Smooth muscle cell (in vitro differentiated cells): Measurements from ENCODE around the gene AOC3. TPM values are rescaled to one million over a fixed set of nuclear protein-coding genes. Genes with fewer than 3 reads are reported as not detected.
A peak's percentile ranks its signal among the peaks of the same experiment; 100 is the strongest.

Experiments
- DNase-seq: peaks from one replicate; lab custom pipeline; 2025; ENCODE audit not compliant: unreplicated experiment; lab: John Stamatoyannopoulos, UW
- H2AFZ ChIP-seq: fragments of 200-600 bp; sonication (generic); 2 replicates; pipeline ENCODE4 v1.6.0; 2016; ENCODE audit warnings: antibody characterized with exemption, low read depth, mild to moderate bottlenecking
- H3F3A ChIP-seq: fragments of 200-600 bp; sonication (generic); 2 replicates; pipeline ENCODE4 v1.6.0; 2017; ENCODE audit warnings: antibody characterized with exemption, low read depth
- H3K27ac ChIP-seq: fragments of 200-600 bp; sonication (generic); 2 replicates; pipeline ENCODE4 v1.5.1; 2016; ENCODE audit warnings: low read depth, mild to moderate bottlenecking
- H3K27me3 ChIP-seq: fragments of 200-600 bp; sonication (generic); 2 replicates; pipeline ENCODE4 v1.6.1; 2016; ENCODE audit warnings: low read depth, mild to moderate bottlenecking
- H3K36me3 ChIP-seq: fragments of 200-600 bp; sonication (generic); 2 replicates; pipeline ENCODE4 v1.5.1; 2016; ENCODE audit warnings: low read depth
- H3K4me1 ChIP-seq: fragments of 200-600 bp; sonication (generic); 2 replicates; pipeline ENCODE4 v1.5.1; 2016; ENCODE audit warnings: low read depth
- H3K4me2 ChIP-seq: fragments of 200-600 bp; sonication (generic); 2 replicates; pipeline ENCODE4 v1.6.0; 2016; ENCODE audit warnings: mild to moderate bottlenecking
- H3K4me3 ChIP-seq: fragments of 200-600 bp; sonication (generic); 2 replicates; pipeline ENCODE4 v1.5.1; 2016; ENCODE audit warnings: mild to moderate bottlenecking
- H3K79me2 ChIP-seq: fragments of 200-600 bp; sonication (generic); 2 replicates; pipeline ENCODE4 v1.6.0; 2016; ENCODE audit warnings: low read depth, mild to moderate bottlenecking
- H3K9ac ChIP-seq: fragments of 200-600 bp; sonication (generic); 2 replicates; pipeline ENCODE4 v1.6.0; 2016; ENCODE audit warnings: low read depth
- H3K9me3 ChIP-seq: fragments of 200-600 bp; sonication (generic); replicated peaks from 2 replicates; pipeline ENCODE4 v1.5.1; 2016; ENCODE audit warnings: low read depth
- H4K20me1 ChIP-seq: fragments of 200-600 bp; sonication (generic); 2 replicates; pipeline ENCODE4 v1.6.0; 2016; ENCODE audit warnings: low read depth
- WGBS: methylation state at CpG from one replicate; pipeline ENCODE4 v1.1.7; 2016; ENCODE audit warnings: low lambda C conversion rate; 5-methylcytosine and 5-hydroxymethylcytosine counted together
- polyA plus RNA-seq: library from polyadenylated mRNA; unstranded; fragments of >200 nt; fragmentation: Nextera tagmentation; extraction: Ambion mirVana; gene quantifications from 2 replicates; pipeline ENCODE4 v1.2.1, GENCODE V29; 2016
- total RNA-seq: library from RNA; depleted of rRNA; stranded (reverse); fragments of >200 nt; gene quantifications from 2 replicates; pipeline ENCODE4 v1.2.3, GENCODE V29; 2014
- TF ChIP-seq, protein P1 (sequence below): fragments of 200-600 bp; sonication (generic); IDR thresholded peaks from 2 replicates; pipeline ENCODE4 v1.5.1; 2017; ENCODE audit warnings: borderline replicate concordance, mild to moderate bottlenecking, antibody characterized with exemption; ENCODE audit not compliant: insufficient read depth, poor library complexity, severe bottlenecking

The AOC3 gene
- total and polyA plus RNA-seq, 2 experiments from 2014 or later, result 0.65 to 0.90 TPM

DNA sequence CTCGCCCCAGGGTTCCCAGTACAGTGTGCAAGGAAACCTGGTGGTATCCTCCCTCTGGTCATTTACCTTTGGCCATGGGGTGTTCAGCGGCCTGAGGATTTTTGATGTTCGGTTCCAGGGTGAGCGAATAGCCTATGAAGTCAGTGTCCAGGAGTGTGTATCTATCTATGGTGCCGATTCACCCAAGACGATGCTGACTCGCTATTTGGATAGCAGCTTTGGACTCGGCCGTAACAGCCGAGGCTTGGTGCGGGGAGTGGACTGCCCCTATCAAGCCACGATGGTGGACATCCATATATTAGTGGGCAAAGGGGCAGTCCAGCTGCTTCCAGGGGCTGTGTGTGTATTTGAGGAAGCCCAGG is 5.5 kb upstream of the AOC3 start:
- H3F3A ChIP-seq, result peaks cover 6% of the 10 kb centered on the region
- DNase-seq, result no peak
- 96% methylated on average over 12 of the region's 12 CpGs for WGBS
- TF ChIP-seq, protein P1, sequence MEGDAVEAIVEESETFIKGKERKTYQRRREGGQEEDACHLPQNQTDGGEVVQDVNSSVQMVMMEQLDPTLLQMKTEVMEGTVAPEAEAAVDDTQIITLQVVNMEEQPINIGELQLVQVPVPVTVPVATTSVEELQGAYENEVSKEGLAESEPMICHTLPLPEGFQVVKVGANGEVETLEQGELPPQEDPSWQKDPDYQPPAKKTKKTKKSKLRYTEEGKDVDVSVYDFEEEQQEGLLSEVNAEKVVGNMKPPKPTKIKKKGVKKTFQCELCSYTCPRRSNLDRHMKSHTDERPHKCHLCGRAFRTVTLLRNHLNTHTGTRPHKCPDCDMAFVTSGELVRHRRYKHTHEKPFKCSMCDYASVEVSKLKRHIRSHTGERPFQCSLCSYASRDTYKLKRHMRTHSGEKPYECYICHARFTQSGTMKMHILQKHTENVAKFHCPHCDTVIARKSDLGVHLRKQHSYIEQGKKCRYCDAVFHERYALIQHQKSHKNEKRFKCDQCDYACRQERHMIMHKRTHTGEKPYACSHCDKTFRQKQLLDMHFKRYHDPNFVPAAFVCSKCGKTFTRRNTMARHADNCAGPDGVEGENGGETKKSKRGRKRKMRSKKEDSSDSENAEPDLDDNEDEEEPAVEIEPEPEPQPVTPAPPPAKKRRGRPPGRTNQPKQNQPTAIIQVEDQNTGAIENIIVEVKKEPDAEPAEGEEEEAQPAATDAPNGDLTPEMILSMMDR, result no peak
- no peak overlapping the region for H2AFZ ChIP-seq
- no peak overlapping the region for H3K27ac ChIP-seq
- H3K4me3 ChIP-seq, result no peak overlapping the region
- H4K20me1 ChIP-seq, result peaks cover 6% of the 10 kb centered on the region
- H3K79me2 ChIP-seq, result no peaks in the 10 kb centered on the region
- no peak overlapping the region for H3K4me2 ChIP-seq
- H3K9ac ChIP-seq, result no peak overlapping the region
- H3K4me1 ChIP-seq, result no peaks in the 10 kb centered on the region
- H3K36me3 ChIP-seq, result peaks cover 10% of the 10 kb centered on the region
- no peaks in the 10 kb centered on the region for H3K27me3 ChIP-seq
- H3K9me3 ChIP-seq, result no peaks in the 10 kb centered on the region

DNA sequence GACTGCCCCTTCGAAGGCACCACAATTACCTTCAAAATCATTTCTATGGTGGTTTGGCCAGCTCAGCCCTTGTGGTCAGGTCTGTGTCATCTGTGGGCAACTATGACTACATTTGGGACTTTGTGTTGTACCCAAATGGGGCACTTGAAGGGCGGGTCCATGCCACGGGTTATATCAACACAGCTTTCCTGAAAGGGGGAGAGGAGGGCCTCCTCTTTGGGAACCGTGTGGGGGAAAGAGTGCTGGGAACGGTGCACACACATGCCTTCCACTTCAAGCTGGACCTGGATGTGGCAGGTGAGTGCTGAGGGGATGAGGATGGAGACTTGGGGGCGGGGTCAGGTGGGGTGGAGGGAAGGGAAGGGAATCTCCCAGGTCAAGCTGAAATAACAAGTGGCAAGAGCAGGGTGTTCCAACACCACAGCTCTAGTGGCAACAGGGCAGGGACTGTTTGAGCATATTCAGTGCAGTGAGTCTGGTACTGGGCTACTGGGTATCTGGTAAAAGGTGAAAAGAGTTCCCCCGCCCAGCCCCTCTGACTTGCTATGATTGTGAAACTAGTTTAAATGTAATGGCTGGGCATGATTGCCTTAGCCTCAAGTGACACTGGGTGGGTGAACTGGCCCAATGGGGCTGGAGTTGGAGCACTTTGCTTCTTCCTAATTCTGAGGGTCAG is 4.9 kb upstream of the AOC3 start:
- no peaks in the 10 kb centered on the region for H3K9me3 ChIP-seq
- H3K27me3 ChIP-seq, result no peaks in the 10 kb centered on the region
- H2AFZ ChIP-seq, result no peak overlapping the region
- peaks cover 6% of the 10 kb centered on the region for H4K20me1 ChIP-seq
- H3K27ac ChIP-seq, result peak overlapping the region; percentile 47
- H3F3A ChIP-seq, result peaks cover 6% of the 10 kb centered on the region
- H3K4me1 ChIP-seq, result no peaks in the 10 kb centered on the region
- 90% methylated on average over 7 of the region's 7 CpGs for WGBS
- H3K9ac ChIP-seq, result no peak overlapping the region
- no peaks in the 10 kb centered on the region for H3K79me2 ChIP-seq
- TF ChIP-seq, protein P1, result no peak
- H3K36me3 ChIP-seq, result peaks cover 10% of the 10 kb centered on the region
- H3K4me2 ChIP-seq, result no peak overlapping the region
- H3K4me3 ChIP-seq, result no peak overlapping the region
- DNase-seq, result no peak

DNA sequence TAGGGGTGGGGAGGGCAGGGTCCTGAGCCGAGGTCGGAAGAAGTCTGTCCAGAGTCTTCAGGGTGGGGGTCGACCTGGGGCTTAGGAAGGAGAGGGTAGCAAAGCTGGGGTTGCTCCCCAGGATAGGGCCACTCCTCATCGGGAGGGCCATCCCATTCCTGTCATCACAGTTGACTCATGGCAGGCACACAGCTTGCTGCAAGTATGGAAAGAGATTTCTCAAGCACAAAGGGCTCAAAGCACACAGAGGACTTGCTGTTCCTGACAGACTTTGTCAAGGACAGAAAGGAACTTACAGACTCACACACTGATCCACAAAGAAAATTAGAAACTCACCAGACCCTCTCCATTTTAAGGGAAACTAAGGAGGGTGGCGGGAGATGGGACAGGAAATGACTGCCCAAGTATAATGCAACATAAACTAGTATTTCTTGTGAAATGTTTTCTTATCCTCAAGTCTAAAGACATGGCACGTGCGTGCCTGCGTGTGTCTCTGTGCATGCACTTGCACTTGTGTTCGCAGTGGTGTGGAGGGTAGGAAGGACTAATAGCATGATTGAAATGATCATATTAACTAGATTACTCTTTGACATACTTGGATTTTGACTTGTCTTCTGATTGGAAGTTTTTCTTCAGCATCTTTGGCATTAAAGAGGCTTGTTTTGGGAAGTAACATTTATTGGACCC is 4.3 kb upstream of the AOC3 start:
- Histone ChIP-seq H3K4me1 (no peaks in the 10 kb centered on the region), H3K27me3 (no peaks in the 10 kb centered on the region), H3K4me2 (no peak overlapping the region), H3F3A (peaks cover 5% of the 10 kb centered on the region), H3K27ac (peak overlapping the region; percentile 47), H3K79me2 (no peaks in the 10 kb centered on the region), H2AFZ (no peak overlapping the region), H4K20me1 (peaks cover 6% of the 10 kb centered on the region), H3K4me3 (no peak overlapping the region), H3K9ac (no peak overlapping the region), H3K36me3 (peaks cover 4% of the 10 kb centered on the region), H3K9me3 (no peaks in the 10 kb centered on the region)
- WGBS, result 71% methylated on average over 9 of the region's 9 CpGs
- TF ChIP-seq, protein P1, result no peak
- DNase-seq, result no peak
